MCF 10A (cell line): ENCODE results near the gene VPS37C. TPM values are rescaled to one million over a fixed set of nuclear protein-coding genes. Genes with fewer than 3 reads are reported as not detected.

Experiments
- BruUV-seq: library from RNA; stranded (reverse); fragments of 400-500 nt; replicated peaks from 2 replicates; lab custom pipeline; 2021; lab: Mats Ljungman, UMichigan
- CTCF ChIA-PET: fragments of 300-600 bp; sonication (Branson Sonifier 250); formaldehyde crosslinking; extraction: SDS; loops from one replicate; lab custom pipeline; 2021; ENCODE audit warnings: antibody characterized with exemption, inconsistent platforms; lab: Yijun Ruan, JAX
- POLR2A ChIA-PET: fragments of 300-600, 350-650 bp; sonication (Branson Sonifier 250); formaldehyde crosslinking; extraction: SDS; loops from one replicate; lab custom pipeline; 2020; ENCODE audit warnings: antibody characterized with exemption, inconsistent platforms; lab: Yijun Ruan, JAX
- DNase-seq: peaks from one replicate; pipeline ENCODE4 v3.0.0-alpha.2; 2018; ENCODE audit not compliant: unreplicated experiment
- H3K27ac Mint-ChIP-seq: one replicate; pipeline ENCODE4 v1.8.0; 2022; ENCODE audit warnings: mild to moderate bottlenecking, low read depth, mixed read lengths; ENCODE audit not compliant: unreplicated experiment
- H3K27me3 Mint-ChIP-seq: one replicate; pipeline ENCODE4 v1.8.0; 2022; ENCODE audit warnings: mixed read lengths; ENCODE audit not compliant: insufficient read depth, unreplicated experiment
- H3K36me3 Mint-ChIP-seq: one replicate; pipeline ENCODE4 v1.8.0; 2022; ENCODE audit warnings: mild to moderate bottlenecking, moderate library complexity, mixed read lengths; ENCODE audit not compliant: insufficient read depth, unreplicated experiment
- H3K4me1 Mint-ChIP-seq: one replicate; pipeline ENCODE4 v1.8.0; 2022; ENCODE audit warnings: mixed read lengths; ENCODE audit not compliant: insufficient read depth, unreplicated experiment
- H3K4me3 Mint-ChIP-seq: one replicate; pipeline ENCODE4 v1.8.0; 2022; ENCODE audit warnings: mild to moderate bottlenecking, moderate library complexity, mixed read lengths; ENCODE audit not compliant: unreplicated experiment
- H3K9me3 Mint-ChIP-seq: one replicate; pipeline ENCODE4 v1.8.0; 2022; ENCODE audit warnings: mixed read lengths; ENCODE audit not compliant: unreplicated experiment
- intact Hi-C: fragments of 100-400 bp; cut with micrococcal nuclease; formaldehyde crosslinking; loops from 2 replicates; pipeline ENCODE4 v1.14.1; 2022
- total RNA-seq: library from RNA; stranded (reverse); gene quantifications from 2 replicates; pipeline ENCODE4 v1.2.3, GENCODE V29; 2022
- TF ChIP-seq, protein P1 (sequence below): fragments of 200-600 bp; IDR thresholded peaks from one replicate; pipeline ENCODE4 v1.8.0; 2022; ENCODE audit warnings: antibody characterized with exemption, mild to moderate bottlenecking; ENCODE audit not compliant: unreplicated experiment

The VPS37C gene
- total RNA-seq, 1 experiment from 2014 or later, result 23.3 TPM

DNA sequence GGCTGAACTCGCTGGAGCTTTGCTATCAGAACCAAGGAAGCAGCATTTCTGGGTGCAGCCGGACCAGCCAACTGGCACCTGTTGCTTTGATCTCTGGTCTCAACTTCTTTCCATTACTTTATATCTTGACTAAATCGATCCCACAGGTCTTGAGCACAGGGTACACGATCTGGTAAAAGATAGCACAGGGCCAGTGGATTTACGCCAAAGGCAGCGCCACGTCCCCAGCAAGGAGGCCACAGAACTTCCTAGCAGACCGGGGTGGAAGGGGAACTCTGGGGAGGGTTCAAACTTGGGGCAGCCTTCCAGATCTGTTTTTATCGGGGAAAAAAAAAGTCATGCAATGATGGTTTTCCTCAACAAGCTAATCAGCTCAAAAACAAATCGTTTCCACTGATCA, 14.0 kb downstream of the VPS37C start:
- Mint-ChIP-seq H3K27me3 (no peaks in the 10 kb centered on the region), H3K4me3 (no peak overlapping the region), H3K4me1 (peaks cover 9% of the 10 kb centered on the region), H3K9me3 (no peaks in the 10 kb centered on the region), H3K36me3 (peaks cover 14% of the 10 kb centered on the region), H3K27ac (no peak overlapping the region)
- CTCF ChIA-PET, result no interaction called here
- DNase-seq, result no peak
- no TSS peak for BruUV-seq
- TF ChIP-seq, protein P1, sequence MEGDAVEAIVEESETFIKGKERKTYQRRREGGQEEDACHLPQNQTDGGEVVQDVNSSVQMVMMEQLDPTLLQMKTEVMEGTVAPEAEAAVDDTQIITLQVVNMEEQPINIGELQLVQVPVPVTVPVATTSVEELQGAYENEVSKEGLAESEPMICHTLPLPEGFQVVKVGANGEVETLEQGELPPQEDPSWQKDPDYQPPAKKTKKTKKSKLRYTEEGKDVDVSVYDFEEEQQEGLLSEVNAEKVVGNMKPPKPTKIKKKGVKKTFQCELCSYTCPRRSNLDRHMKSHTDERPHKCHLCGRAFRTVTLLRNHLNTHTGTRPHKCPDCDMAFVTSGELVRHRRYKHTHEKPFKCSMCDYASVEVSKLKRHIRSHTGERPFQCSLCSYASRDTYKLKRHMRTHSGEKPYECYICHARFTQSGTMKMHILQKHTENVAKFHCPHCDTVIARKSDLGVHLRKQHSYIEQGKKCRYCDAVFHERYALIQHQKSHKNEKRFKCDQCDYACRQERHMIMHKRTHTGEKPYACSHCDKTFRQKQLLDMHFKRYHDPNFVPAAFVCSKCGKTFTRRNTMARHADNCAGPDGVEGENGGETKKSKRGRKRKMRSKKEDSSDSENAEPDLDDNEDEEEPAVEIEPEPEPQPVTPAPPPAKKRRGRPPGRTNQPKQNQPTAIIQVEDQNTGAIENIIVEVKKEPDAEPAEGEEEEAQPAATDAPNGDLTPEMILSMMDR, result no peak
- intact Hi-C loops, result no loop called here
- POLR2A ChIA-PET, result interaction anchor here (1.0 kb wide), 1 partner anchor 9 kb away, joined by 4 read pairs; no protein-coding TSS in a partner anchor

DNA sequence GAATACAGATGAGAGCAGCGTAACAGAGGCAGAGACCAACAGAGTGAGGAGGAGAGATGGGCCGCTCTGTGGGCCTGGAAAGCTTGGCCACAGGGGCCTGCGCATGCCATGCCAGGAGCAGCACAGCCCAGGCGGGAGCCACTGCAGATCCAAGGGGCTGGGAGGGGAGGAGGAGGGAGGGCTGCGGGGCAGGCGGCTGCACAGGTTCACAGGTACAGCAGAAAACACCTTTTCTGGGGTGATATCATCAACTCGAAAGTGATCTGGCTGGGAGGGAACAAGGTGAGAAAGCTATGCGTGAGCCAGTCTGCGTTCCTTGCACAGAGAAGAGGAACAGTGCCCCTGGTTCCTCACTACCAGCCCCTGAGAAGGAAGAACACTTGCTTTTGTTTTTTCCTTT, 14.8 kb downstream of the VPS37C start:
- CTCF ChIA-PET, result interaction anchor here (0.6 kb wide), 1 partner anchor 997 kb away, joined by 3 read pairs; no protein-coding TSS in a partner anchor
- no peak for DNase-seq
- Mint-ChIP-seq H3K4me3 (no peak overlapping the region), H3K4me1 (peaks cover 8% of the 10 kb centered on the region), H3K36me3 (peaks cover 14% of the 10 kb centered on the region), H3K27me3 (no peaks in the 10 kb centered on the region), H3K27ac (no peak overlapping the region), H3K9me3 (no peaks in the 10 kb centered on the region)
- POLR2A ChIA-PET, result no interaction called here
- TF ChIP-seq, protein P1, result no peak
- no TSS peak for BruUV-seq
- intact Hi-C loops, result no loop called here

DNA sequence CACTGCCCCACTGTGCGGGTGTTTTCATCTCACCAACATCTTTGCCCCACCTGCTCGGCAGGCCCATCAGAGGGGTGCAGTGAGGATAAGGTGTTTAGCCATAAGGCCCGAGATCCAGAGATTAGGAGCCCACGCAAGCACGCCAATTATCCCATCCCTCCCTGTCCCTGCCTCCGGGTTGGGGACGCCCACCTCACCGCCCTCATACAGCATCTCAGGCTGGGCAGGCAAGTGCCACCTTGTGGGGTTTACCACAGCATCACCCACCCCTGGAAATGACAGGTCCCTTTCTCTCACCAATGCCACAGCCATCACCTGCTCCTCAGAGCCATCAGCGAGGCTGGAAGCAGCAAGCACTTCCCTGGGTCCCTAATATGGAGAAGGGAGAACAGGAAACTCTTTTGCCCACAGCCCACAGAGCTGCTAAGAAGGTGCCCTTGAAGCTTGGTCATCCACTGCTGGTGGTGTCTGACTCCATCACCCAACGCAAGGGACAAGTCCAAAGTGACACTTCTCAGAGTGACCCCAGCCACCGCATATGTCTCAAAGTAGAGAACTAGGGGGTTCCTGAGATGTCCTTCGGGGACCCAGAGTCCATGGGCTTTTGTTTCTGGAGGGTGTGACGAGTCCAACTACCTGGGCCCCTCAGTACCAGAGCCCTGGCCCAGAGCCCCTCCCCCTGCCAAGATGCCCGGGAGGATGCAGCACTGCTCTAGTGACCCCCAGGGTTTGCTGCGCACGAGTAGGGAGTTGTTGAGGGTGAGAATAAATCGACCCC, 15.8 kb downstream of the VPS37C start:
- Mint-ChIP-seq H3K4me3 (no peak overlapping the region), H3K27ac (no peak overlapping the region), H3K9me3 (no peaks in the 10 kb centered on the region), H3K4me1 (peaks cover 7% of the 10 kb centered on the region), H3K36me3 (peaks cover 14% of the 10 kb centered on the region), H3K27me3 (no peaks in the 10 kb centered on the region)
- no TSS peak for BruUV-seq
- CTCF ChIA-PET, result interaction anchor here (1.4 kb wide), 1 partner anchor 42 kb away, joined by 4 read pairs; no protein-coding TSS in a partner anchor
- DNase-seq, result no peak
- intact Hi-C loops, result no loop called here
- TF ChIP-seq, protein P1, result no peak
- POLR2A ChIA-PET, result no interaction called here

DNA sequence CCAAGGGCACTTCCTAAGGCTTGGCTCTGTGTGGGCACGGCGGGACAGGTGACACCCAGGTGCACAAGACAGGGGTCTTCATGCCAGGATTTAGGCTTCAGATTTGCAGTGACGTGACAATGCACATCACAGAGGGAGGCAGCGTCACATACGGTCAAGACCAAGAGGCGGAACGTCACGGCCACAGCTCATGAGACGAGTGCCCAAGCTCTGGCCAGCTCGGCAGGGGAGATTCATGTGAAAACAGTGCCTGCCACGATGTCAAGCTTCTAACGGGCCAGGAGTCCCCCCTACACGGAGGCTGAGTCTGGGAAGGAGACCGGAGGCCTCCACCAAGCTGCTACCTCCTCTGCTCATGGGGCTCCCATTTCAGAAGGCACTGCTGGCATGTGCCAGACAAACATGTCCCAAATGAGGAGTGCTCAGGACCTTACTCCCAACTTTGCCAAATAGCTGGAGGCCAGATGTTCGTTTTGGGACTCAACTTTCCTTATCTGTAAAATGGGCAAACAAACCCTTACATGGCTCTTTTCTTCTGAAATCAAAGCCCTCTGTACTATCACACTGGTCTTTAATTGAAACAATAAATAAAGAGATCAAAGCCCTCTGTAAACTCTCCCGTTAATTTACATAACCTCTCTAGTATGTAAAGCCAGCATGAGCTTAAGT, 16.6 kb downstream of the VPS37C start:
- peaks cover 9% of the 10 kb centered on the region for H3K36me3 Mint-ChIP-seq
- TF ChIP-seq, protein P1, result no peak
- no peak overlapping the region for H3K27ac Mint-ChIP-seq
- ChIA-PET CTCF (interaction anchor here (0.5 to 1.4 kb wide), 3 partner anchors 8 to 284 kb away, joined by 3 to 4 read pairs (median 4); no protein-coding TSS in a partner anchor), POLR2A (no interaction called here)
- no peaks in the 10 kb centered on the region for H3K9me3 Mint-ChIP-seq
- intact Hi-C loops, result no loop called here
- BruUV-seq, result no TSS peak
- H3K27me3 Mint-ChIP-seq, result no peaks in the 10 kb centered on the region
- no peak for DNase-seq
- H3K4me1 Mint-ChIP-seq, result no peaks in the 10 kb centered on the region
- H3K4me3 Mint-ChIP-seq, result no peak overlapping the region
